ENCODE measurements around the gene FKRP. TPM values are rescaled to one million over a fixed set of nuclear protein-coding genes. Genes with fewer than 3 reads are reported as not detected.
A peak's percentile ranks its signal among the peaks of the same experiment; 100 is the strongest.

FKRP gene
- total and polyA plus RNA-seq, 2 of the 13 experiments (the other 11 are each of a cell fraction or from before 2014, with no cell fraction given), result 7.3 to 9.8 TPM

DNA sequence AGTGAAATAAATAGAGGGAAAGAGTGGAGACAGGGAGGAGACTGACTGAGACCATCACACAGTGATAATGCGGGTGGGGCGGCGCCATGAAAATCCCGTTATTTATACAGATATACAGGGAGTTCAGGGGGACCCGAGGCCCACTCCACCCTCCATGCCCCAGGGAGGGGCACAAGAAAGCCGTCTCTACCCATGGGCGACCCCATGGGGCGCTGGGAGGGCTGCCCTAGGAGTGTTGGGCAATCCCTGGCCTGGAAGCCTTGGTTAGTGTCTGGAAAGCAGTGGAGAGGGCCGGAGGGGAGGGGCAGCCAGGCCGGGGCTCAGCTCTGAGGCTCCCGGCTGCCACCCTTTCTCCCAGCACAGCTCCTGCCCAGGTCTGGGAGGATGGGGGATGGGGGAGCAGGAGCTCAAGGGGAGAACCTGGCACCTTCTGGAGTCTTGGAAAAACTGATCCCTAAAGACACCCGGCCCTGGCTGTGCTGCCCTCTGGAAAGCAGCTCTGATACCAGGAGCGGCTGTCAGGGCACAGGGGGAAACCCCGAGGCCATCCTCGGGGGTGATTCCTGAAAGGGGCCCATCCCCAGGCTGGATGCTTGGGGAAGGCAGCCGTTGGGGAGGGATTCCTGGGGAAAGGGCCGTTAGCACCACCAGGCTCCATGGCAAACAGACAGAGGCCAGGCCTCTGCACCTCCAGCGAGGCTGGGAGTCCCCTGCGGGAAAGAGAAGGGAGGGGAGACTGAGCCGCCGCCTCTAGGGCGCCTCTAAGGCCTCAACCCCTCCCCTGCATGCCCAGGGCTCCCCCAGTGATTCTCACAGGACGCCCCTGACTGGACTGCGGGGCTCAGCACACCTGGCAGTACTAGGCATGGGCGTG is 26.0 kb upstream of the FKRP start:
- intact Hi-C loops (cut with micrococcal nuclease; ENCODE audit: unreplicated experiment) (no loop called here), in situ Hi-C loops (cut with HindIII; ENCODE audit: extremely low pct_ligation_motif_present, low pct_unique_long_range_greater_than_20kb) (no loop called here)
- DNase-seq (ENCODE audit: low spot score), result no peak
- Histone ChIP-seq H3K27me3 (ENCODE audit: control insufficient read depth in 1 of 2, insufficient read depth in 2 of 2, low read length in 2 of 2) (no peaks in the 10 kb centered on the region; a peak in 1 of 5 replicates), H3K4me3 (replicated peaks in 1 of 3; ENCODE audit: insufficient read depth in 1 of 3, low read depth in 2 of 3, low read length in 3 of 3) (no peak overlapping the region), H3K36me3 (replicated peaks in 1 of 2; ENCODE audit: control insufficient read depth in 1 of 2, insufficient read depth in 2 of 2, low read length in 2 of 2) (peaks cover 17 to 33% of the 10 kb centered on the region in 2 experiments), H3K9me3 (ENCODE audit: low read length) (no peaks in the 10 kb centered on the region), H3K4me2 (ENCODE audit: low read depth, low read length) (no peak overlapping the region), H3K9ac (ENCODE audit: insufficient read depth, low read depth, low read length) (no peak overlapping the region), H3K27ac (ENCODE audit: extremely low read length, insufficient read depth, low read length) (no peak overlapping the region), H4K20me1 (ENCODE audit: insufficient read depth, low read length) (no peaks in the 10 kb centered on the region), H3K4me1 (ENCODE audit: insufficient read depth, low read length) (peaks cover 26% of the 10 kb centered on the region), H2AFZ (ENCODE audit: low read length) (no peak overlapping the region), H3K79me2 (ENCODE audit: insufficient read depth, low read length) (peaks cover 18% of the 10 kb centered on the region)
- no TSS peak for BruUV-seq (replicated peaks)
- WGBS (ENCODE audit: low lambda C conversion rate), result 92% methylated on average over 17 of the region's 25 CpGs
- no peak for FAIRE-seq
- ChIA-PET CTCF (ENCODE audit: low intra/inter-chr PET ratio, low total read pairs) (no interaction called here), POLR2A (no interaction called here)
- peak; percentile 53 for TF ChIP-seq AGO2 (optimal IDR thresholded peaks at IDR 0.05; ENCODE audit: low read depth, low read length)
- TF ChIP-seq KDM2A (CRISPR knock-in tag; IDR thresholded peaks at IDR 0.05; ENCODE audit: borderline replicate concordance, low read depth), result no peak
- ATAC-seq, result no peak

DNA sequence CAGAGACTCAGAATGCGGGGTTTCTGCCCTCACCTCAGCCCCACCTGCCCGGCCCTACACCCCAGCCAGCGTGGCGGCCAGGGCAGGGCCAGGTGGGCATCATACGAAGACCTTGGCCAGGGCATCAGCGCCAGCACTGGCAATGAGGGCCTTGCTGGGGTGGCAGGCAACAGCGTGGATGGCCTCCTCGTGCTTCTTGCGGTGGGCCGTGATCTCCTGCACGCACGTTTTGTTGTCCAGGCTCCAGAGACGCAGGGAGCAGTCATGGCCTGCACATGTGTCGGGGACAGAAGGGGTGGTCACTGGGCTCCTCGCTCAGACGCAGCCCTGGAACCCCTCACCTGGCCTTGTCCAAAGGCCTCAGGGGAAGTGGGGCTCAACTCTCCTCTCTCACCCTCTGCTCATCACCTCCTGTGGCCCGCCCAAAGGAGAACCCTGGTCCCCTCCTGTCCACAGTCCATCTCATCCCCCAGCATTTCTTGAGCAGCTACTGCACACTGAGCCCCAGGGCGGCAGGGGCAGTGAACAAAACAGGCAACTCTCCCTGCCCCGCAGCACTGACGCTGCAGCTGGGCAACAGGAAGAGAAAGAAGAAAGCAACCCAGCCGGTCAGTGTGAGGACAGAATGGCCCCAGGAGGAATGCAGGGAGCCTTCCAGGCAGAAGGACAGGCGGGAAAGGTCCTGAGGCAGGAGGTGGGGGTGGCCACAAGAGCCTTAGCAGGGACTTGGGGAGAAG is 25.2 kb upstream of the FKRP start:
- DNase-seq (ENCODE audit: low spot score) (no peak), ATAC-seq (no peak), FAIRE-seq (no peak)
- Histone ChIP-seq H3K36me3 (replicated peaks in 1 of 2; ENCODE audit: control insufficient read depth in 1 of 2, insufficient read depth in 2 of 2, low read length in 2 of 2) (peaks cover 23 to 41% of the 10 kb centered on the region in 2 experiments), H4K20me1 (ENCODE audit: insufficient read depth, low read length) (no peaks in the 10 kb centered on the region), H3K4me2 (ENCODE audit: low read depth, low read length) (no peak overlapping the region), H3K4me3 (replicated peaks in 1 of 3; ENCODE audit: insufficient read depth in 1 of 3, low read depth in 2 of 3, low read length in 3 of 3) (no peak overlapping the region), H3K9ac (ENCODE audit: insufficient read depth, low read depth, low read length) (no peak overlapping the region), H3K27me3 (ENCODE audit: control insufficient read depth in 1 of 2, insufficient read depth in 2 of 2, low read length in 2 of 2) (no peaks in the 10 kb centered on the region; a peak in 1 of 5 replicates), H3K79me2 (ENCODE audit: insufficient read depth, low read length) (peaks cover 10% of the 10 kb centered on the region), H3K27ac (ENCODE audit: extremely low read length, insufficient read depth, low read length) (no peak overlapping the region), H3K9me3 (ENCODE audit: low read length) (no peaks in the 10 kb centered on the region), H2AFZ (ENCODE audit: low read length) (no peak overlapping the region), H3K4me1 (ENCODE audit: insufficient read depth, low read length) (peaks cover 19% of the 10 kb centered on the region)
- TF ChIP-seq POLR2A (IDR thresholded peaks at IDR 0.05; ENCODE audit: insufficient read depth in 1 of 2, low read depth in 2 of 2, low read length in 2 of 2) (0 out of 4 replicates have a peak, but pooled peaks of 1 of the 2 experiments have one; percentile 18), HES4 (CRISPR knock-in tag; IDR thresholded peaks at IDR 0.05; ENCODE audit: borderline replicate concordance) (no peak), AGO2 (optimal IDR thresholded peaks at IDR 0.05; ENCODE audit: low read depth, low read length) (peak; percentile 44)
- intact Hi-C loops (cut with micrococcal nuclease; ENCODE audit: unreplicated experiment) (no loop called here), in situ Hi-C loops (cut with HindIII; ENCODE audit: extremely low pct_ligation_motif_present, low pct_unique_long_range_greater_than_20kb) (no loop called here)
- POLR2A ChIA-PET, result no interaction called here
- CTCF ChIA-PET (ENCODE audit: low intra/inter-chr PET ratio, low total read pairs), result no interaction called here
- 94% methylated on average over 17 of the region's 22 CpGs for WGBS (ENCODE audit: low lambda C conversion rate)
- no TSS peak for BruUV-seq (replicated peaks)
